Measurements from ENCODE around the gene CLIP2.

GRCh38 chr7:74291535-74291934 is 2.3 kb downstream of the CLIP2 start:
- no peak for TF ChIP-seq POLR2AphosphoS5 (IDR thresholded peaks at IDR 0.05; ENCODE audit: low read depth, low read length)
- no peak for TF ChIP-seq POLR2A (IDR thresholded peaks at IDR 0.05; ENCODE audit: low read depth, low read length)

Data from GM12891 (cell line).